Fibroblast of pulmonary artery (primary cell): Measurements from ENCODE around the gene PLVAP.

Experiments
- DNase-seq: peaks from one replicate; pipeline ENCODE4 v3.0.0-alpha.2; 2010; ENCODE audit warnings: low read depth
- H3K4me3 ChIP-seq: replicated peaks from 2 replicates; pipeline ENCODE4 v1.5.1; 2011; ENCODE audit warnings: low read depth, mild to moderate bottlenecking, control low read depth, low read length, moderate library complexity
- TF ChIP-seq, protein P1 (sequence below): IDR thresholded peaks from 2 replicates; pipeline ENCODE4 v1.5.1; 2011; ENCODE audit warnings: mild to moderate bottlenecking, control low read depth, low read length, inconsistent platforms; ENCODE audit errors: missing control alignments

Gene PLVAP

DNA sequence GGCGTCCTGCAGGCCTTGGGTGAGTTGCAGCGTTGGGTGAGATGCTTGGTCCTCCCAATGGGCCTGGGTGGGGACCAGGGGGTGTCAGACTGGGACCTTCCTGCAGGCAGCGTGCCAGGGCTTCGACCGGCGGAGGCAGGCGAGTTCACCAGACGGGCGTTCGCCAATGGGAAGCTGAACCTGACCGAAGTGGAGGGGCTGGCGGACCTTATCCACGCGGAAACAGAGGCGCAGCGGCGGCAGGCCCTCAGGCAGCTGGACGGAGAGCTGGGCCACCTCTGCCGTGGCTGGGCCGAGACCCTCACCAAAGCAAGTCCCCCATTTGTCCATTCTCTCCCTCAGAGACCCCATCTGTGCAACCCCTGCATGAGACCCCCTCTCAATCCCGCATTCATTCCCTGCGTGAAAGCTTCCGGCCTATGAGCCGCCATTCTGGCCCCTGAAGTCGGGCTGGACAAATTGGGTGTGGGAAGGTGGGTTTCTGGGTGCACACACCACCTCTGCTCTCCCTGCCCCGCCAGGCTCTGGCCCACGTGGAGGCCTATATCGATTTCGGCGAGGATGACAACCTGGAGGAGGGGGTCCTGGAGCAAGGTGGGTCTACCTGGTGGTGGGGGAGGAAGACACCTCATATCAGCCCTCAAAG lies 38.6 kb downstream of the PLVAP start:
- H3K4me3 ChIP-seq: peak overlapping the region; percentile 95
- no peak for DNase-seq
- TF ChIP-seq, protein P1, sequence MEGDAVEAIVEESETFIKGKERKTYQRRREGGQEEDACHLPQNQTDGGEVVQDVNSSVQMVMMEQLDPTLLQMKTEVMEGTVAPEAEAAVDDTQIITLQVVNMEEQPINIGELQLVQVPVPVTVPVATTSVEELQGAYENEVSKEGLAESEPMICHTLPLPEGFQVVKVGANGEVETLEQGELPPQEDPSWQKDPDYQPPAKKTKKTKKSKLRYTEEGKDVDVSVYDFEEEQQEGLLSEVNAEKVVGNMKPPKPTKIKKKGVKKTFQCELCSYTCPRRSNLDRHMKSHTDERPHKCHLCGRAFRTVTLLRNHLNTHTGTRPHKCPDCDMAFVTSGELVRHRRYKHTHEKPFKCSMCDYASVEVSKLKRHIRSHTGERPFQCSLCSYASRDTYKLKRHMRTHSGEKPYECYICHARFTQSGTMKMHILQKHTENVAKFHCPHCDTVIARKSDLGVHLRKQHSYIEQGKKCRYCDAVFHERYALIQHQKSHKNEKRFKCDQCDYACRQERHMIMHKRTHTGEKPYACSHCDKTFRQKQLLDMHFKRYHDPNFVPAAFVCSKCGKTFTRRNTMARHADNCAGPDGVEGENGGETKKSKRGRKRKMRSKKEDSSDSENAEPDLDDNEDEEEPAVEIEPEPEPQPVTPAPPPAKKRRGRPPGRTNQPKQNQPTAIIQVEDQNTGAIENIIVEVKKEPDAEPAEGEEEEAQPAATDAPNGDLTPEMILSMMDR: no peak

DNA sequence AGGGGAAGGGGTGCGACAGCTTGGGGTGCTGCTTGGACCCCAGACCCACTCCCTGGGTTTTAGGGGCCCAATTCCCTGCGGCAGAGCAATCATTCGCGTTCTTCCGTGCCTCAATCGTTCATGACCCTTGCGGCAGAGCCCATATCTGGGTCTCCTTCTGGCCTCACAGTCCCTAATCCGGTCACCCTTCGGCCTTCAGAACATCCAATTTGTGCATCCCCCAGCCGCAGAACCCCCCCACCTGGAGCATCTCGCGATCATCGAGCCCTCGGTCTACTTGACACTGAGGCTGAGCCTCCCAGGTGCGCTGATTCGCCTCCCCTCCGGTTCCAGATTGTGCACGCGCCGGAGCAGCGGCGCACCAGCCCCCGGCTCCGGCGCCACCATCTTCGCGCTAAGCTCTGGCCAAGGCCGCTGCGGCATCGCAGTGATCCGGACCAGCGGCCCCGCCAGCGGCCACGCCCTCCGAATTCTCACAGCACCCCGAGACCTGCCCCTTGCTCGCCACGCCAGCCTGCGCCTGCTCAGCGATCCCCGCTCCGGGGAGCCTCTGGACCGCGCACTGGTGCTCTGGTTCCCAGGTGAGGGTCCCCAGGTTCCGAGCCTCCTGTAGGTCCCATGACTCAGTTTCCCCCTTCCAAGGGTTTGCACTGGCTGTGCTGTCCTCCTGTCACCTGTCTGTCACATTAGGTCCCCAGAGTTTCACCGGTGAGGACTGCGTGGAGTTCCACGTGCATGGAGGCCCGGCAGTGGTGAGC lies 39.3 kb downstream of the PLVAP start:
- no peak for DNase-seq
- peak overlapping the region; percentile 95 for H3K4me3 ChIP-seq

DNA sequence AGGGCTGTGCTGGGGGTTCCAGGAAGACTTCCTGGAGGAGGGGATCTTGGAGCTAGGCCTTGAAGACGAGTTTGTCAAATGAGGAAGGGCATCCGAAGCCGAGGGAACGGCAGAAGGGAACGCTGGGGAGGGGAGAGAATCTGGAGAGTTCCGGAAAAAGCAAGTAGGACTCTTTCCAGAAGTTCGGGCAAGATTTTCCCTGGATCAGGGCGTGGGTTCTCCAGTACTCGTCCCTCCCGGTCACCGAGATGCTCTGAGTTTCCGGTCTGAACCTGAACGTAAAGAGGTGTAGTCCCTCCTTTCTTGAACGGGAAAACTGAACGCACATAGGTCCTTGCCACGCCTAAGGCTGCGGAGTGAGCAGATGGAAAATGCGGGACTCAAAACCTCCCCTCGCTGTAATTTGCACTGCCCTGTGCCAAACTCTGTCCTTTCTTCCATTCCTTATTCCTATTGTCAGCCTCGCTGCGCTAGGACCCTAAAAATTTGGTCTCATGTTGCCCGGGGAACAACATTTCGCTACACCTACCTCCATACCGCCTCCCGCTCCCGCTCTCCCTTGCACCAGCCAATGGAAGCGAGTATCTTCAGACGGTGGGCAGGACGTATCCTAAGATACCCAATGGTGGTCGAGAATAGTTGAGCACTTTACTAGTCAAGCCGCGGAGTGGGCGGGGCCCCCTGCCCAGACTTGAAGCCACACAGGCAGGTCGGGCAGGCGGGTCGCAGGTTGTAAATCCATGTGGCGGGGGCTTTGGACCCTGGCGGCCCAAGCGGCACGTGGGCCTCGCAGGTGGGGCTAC lies 40.1 kb downstream of the PLVAP start, which contains the start of gene GTPBP3:
Gene GTPBP3, plus strand, starts transcription at position 682 of the 803 bp plus-strand sequence. Its CDS starts 59 bp downstream, at position 741.
- peak; percentile 99 for DNase-seq
- TF ChIP-seq, protein P1: no peak
- peak within 1 kb of the TSS; percentile 95 for H3K4me3 ChIP-seq

More for the DNA sequence above, 39.3 kb downstream of the PLVAP start:
- TF ChIP-seq, protein P1: no peak

DNA sequence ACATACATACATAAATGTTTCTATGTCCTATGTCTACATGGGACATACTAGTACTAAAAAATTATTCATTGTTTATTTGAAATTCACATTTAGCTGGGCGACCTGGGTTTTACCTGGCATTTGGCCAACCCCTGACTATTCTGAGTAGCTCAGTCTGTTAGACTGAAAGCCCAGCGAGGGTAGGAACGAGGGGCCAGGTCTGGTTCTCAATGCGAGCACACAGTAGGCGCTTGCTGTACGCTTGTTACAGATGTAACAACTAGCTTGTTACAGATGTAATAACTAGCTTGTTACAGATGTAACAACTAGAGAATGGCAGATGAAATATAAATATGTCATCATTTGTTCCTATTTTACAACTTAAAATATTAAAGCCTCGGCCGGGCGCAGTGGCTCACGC lies 41.6 kb downstream of the PLVAP start:
- TF ChIP-seq, protein P1: no peak
- DNase-seq: no peak
- H3K4me3 ChIP-seq: no peak overlapping the region

DNA sequence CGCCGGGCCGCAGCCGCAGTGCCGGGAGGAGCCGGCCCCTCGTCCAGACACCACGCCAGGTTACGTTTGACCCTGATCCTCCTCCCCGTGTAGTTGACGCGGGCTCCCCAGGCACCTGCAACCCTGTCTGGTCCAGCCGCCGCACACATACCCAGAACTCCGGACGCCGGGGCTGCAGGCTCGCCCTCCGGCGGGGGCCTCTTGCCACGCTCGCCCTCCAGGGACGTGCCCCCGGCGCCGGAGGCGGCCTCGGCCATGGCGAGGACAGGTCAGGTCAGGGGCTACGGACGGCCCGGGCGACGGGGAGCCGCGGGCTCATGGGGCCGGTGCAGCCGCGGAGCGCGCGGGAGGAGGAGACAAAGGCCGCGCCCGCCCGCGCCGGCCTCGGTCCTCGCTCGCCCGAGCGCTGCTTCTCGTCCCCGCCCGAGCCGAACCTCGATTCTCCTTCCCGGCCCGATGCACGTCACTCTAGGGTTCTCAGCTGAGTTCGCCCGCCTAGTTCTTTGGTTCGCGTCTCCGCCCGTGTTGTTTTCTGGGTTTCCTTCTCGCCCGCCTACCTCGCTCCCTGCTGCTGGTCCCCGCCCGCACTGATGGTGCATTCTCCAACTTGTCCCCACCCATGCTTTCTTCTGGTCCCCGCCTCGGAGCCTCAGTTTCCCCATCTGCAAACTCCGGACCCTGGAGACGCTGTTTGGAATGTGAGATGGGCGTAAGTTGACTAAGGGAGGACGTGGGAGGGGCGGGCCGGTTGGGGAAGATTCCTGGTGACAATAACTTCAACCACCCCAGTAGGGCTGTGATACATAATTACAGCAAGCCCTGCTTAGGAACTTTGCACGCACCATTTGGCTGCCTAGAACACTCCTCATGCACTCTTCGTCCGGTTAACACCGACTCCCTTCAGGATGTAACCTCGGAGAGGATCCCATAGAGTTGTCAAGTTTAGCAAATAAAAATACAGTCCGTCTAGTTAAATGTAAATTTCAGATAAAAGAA lies 42.4 kb downstream of the PLVAP start, which contains the start of gene ANO8:
Gene ANO8, minus strand, starts transcription at position 442 of the 996 bp plus-strand sequence. Its CDS starts 185 bp downstream, at position 257.
- peak within 1 kb of the TSS; percentile 60 for H3K4me3 ChIP-seq
- DNase-seq: peak; percentile 99
- TF ChIP-seq, protein P1: no peak
